ENCODE measurements around the gene COL21A1.

The COL21A1 gene

DNA sequence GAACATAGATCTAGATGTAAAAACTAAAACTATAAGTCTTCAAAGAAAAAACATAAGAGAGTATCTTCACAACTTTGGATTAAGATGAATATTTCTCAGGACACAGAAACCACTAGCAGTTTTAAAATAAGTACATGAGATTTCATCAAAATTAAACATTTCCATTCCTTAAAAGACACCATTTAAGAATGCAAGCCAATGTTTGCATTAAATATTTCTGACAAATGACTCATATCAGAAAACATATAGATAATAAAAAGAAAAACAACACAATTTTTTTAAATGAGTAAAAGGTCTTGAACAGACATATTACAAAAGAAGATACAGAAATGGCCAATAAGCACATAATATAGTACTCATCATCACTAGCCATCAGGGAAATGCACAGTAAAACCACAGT, 59.7 kb downstream of the COL21A1 start:
- no peak for DNase-seq (ENCODE audit: low read depth)

DNA sequence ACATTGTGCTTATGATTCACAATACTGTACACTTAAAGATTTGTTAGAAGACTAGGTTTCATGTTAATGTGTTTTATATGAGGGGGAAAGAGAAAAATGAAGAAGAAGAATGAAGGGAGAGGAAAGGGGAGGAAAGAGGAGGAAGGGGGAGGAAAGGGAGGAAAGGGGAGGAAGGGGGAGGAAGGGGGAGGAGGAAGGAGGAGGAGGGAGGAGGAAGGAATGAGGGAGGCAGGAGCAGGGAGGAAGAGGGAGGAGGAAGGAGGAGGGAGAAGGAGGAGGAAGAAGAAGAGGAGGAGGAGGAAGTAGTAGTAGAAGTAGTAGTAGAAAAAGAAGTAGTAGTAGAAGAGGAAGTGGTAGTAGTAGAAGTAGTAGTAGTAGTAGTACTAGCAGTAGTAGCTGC, 70.6 kb downstream of the COL21A1 start:
- DNase-seq (ENCODE audit: low read depth), result no peak

DNA sequence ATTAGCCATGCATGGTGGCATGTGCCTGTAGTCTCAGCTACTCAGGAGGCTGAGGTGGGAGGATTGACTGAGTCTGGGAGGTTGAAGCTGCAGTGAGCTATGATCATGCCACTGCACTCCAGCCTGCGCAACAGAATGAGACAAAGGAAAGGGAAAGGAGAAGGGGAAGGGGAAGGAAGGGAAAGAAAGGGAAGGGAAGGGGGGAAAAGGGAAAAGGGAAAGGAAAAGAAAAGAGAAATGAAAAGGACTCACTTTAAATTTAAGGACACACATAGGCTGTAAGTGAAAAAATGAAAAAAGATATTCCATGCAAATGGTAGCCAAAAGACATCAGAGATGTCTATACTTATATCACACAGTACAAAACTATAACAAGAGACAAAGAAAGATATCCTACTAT, 74.2 kb downstream of the COL21A1 start:
- DNase-seq (ENCODE audit: low read depth), result no peak

DNA sequence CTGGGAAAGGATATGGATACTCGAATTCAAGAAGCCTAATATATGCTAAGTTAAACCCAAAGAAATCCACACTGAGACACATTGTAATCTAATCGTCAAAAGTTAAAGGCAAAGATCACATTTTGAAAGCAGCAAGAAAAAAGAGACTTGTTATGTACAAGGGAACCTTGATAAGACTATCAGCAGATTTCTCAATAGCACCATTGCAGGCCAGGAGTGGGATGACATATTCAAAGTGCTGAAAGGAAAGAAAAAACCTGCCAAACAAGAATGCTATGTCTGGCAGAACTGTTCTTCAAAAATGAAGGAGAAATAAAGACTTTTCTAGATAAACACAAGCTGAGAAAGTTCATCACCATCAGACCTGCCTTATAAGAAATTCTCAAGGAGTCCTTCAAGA, 75.2 kb downstream of the COL21A1 start:
- DNase-seq (ENCODE audit: low read depth), result no peak

DNA sequence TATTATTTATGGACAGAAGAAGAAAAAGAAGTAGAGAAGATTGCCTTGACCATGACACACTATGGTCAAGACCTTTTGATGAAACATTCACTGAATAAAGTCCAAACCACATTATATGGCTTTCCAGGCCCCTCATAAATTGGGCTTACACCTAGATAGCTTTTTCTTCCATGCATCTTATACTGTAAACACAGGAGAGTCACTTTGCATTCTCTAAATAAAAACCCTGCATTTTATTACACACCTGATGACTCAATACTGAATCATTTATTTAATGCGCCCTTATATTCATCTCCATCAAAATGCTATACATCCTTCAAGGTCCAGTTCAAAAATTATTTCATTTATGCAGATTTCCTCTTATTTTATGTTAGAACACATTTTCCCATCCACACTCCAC, 78.0 kb downstream of the COL21A1 start:
- DNase-seq (ENCODE audit: low read depth), result no peak

DNA sequence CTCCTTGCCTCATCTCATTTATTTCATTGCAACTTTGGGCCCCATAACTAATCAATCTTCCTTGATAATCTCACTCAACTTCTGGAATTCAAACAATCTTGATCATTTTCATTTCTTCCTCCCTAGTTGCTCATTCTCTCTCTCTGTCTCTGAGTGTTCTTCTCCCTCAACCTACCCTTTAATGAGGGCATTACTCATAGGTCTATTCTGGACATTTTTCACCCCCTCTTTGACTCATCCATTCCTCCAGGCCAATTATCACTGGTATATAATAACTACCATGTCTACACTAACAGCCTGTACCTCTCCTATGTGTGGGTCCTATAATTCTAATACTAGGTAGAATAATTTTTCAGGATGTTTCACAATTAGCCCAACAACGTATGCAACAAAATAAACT, 78.8 kb downstream of the COL21A1 start:
- DNase-seq (ENCODE audit: low read depth), result no peak

DNA sequence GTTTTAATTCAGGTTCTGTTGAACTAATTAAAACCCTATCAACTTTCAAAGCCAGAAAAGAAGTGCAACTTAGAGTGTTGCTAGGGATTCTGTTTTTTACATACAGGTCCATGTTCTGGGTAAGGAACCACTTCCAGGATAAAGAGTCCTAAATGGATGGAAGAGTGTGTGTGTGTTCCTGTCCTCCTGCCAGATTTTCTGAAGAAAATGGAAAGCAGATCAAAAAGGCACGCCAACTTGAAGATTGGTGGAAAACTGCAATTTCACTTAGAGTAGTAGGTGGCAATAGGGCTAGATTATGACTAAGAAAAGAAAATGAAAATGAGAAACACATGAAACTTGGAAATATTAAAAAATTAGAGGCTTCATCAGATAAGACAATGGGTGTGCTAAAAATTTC, 85.3 kb downstream of the COL21A1 start:
- no peak for DNase-seq (ENCODE audit: low read depth)

DNA sequence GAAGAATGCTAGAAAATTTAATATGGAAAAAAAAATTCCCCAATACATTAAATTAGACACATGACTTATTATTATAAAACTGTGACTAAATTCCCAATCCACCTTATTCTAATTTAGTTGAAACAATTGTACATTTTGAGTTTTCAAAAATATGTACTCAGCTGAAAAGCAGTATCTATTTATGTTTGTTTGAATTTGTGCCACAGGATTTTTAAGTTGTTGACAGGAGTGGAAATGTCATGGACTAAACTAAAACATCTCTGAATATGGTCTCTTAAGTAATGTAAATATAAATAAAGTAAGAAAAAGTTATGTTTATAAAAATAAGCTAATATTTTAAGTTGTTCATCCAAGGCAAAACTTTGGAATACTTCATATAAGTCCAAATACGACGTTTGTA, 86.9 kb downstream of the COL21A1 start:
- no peak for DNase-seq (ENCODE audit: low read depth)

DNA sequence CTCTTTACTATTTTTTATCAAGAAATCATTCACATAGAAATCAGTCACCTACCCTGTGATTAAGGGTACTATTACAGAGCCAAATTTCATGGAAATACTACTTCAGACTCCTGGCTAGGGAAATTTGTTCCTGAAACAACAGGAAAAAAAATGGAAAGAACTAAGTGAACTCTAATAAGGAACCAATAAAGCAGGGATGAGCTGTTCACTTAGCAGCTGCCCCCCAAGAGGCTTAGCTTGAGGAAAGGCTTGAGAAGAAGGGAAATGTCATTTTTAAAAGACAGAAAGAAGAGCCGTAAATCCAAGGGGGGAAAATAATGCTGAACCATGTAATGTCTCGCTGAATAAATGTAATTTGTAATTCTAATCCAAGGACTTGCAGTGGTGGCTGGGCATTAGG, 88.8 kb downstream of the COL21A1 start:
- no peak for DNase-seq (ENCODE audit: low read depth)

DNA sequence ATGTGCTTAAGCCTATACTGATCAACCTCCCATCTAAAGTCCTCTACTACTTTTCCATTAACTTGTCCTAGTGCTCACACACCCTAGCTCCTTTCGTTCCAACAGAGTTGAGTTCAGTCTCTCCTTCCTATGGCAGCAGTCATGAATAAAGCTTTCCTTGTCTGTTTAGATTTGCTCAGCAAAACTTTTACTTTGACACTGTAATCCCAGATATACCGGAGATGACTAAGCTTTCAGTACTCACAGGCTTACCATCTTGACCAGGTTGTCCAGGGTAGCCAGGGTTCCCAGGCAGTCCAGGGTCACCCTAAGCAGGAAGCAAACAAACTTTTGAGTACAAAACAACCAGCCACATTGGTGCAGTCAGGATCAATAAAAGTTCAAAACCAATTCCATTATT, 90.7 kb downstream of the COL21A1 start:
- no peak for DNase-seq (ENCODE audit: low read depth)

DNA sequence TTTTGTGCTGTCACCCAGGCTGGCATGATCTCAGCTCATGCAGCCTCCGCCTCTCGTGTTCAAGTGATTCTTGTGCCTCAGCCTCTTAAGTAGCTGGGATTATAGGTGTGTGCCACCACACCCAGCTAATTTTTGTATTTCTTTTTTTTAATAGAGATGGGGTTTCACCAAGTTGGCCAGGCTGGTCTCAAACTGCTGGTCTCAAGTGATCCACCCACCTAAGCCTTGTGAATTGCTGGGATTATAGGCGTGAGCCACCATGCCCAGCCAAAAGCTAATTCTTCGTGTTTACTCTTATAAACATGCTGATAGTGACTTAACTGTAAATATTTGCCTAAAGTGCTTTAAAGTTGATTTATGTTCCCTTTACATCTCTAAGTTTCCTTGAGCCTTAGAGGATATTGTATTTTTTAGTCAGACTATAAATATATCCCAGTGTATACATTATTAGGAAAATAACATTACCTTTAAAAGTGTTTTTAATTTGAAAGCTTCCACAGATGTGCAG, 91.7 kb downstream of the COL21A1 start:
- DNase-seq (ENCODE audit: low read depth), result no peak

DNA sequence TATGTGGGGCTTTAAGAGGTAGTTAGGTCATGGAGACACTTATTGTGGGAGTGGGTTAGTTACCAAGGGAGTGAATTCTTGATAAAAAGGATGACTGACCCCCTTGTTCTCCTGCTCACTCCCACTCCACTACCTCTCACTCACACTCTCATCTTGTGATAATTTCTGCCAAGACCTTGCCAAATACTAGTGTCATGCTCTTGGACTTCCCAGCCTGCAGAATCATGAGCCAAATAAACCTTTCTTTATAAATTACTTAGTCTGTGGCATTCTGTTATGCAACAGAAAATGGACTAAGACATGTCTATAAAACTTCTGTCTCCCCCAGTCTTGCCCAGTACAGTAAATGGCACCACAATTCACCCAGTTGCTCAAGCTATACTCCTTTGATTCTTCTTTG, 93.3 kb downstream of the COL21A1 start:
- no peak for DNase-seq (ENCODE audit: low read depth)

DNA sequence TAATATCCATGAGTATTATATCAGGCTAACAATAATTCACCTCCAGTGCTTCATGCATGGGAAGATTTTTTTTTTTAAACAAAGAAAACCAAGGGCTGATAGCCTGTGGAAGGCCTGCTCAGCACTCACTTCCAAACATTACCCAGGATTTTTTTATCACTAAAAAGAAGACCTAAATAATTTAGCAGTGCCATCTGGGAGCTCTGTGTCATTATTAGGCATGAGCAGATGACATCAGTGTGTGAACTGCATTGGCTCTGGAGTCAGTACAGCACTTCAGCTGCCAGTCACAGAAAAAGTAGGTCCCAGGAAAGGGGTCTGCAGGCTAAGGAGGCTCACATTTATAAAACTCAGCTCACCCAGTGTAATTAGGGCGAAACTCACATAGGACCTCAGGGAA, 94.8 kb downstream of the COL21A1 start:
- no peak for DNase-seq (ENCODE audit: low read depth)

DNA sequence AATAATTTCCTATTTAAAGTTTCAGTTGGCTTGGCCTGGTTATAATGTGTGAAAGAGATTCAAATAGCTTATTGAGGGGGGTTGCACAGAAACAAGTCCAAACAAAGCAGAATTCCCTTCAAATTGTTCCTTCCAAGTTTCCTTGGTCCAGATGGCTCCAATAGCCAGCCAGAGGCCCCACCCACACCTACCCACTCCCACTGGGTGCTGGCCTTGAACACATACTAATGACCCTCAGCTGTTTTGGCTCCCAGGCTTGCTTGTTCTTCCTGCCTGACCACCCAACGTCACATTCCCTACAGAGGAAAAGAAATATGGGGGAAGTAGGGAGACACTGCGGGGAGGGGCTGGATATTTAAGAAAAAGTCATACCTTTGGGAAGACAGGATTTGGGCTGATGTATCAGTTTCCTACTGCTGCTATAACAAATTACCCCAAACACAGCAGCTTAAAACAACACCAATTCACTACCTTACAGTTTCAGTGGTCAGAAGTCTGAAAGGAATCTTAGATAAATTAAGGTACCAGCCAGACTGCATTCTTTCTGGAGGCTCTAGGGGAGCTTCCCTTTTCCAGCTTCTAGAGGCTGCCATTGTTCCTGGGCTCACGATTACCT, 95.7 kb downstream of the COL21A1 start:
- no peak for DNase-seq (ENCODE audit: low read depth)

DNA sequence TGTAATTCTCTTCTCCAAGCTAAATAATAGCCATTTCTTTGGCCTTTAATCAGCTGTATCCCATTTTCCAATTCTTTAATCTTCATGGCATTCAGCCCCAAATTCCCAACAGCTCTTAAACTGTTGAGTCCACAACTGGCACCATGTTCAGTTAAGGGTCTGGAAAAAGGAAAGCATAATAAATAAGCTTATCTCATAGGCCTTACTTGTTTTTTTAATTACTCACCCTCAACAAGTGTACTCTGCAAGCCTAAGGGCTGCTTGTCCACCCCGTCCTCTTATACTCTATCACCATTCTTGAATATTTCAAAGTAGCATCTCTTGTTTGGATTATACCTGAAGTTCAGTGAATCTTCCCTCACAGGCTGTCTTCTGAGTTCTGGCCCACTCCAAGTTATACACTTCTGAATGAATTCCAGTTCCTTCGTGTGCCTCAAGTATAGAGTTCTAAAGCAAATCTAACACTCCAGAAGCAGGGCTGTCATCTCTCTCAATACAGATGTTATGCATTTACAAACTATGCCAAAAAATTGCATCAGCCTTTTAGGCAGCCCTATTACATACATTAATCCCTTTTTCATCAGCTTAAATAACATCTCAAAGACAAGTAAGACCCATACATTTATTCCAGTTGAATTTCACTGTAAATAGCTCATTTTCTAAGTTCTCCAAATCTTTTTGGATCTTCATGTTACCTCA, 98.7 kb downstream of the COL21A1 start:
- no peak for DNase-seq (ENCODE audit: low read depth)

DNA sequence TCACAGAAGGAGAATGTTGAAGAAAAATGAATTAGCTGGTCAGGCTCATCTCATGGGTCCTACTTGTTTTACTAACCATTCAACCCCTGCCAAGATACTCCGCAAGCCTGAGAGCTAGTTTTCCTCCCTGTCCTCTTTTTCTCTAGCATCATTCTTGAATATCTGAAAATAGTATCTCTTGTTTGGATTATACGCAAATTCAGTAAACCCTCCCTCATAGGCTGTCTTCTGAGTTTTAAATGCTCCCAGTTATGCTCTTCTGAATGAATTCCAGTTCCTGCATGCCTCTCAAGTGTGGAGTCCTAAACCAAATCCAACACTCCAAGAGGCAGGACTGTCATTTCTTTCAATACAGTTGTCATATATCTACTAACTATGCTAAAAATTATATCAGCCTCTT, 99.6 kb downstream of the COL21A1 start:
- DNase-seq (ENCODE audit: low read depth), result no peak

DNA sequence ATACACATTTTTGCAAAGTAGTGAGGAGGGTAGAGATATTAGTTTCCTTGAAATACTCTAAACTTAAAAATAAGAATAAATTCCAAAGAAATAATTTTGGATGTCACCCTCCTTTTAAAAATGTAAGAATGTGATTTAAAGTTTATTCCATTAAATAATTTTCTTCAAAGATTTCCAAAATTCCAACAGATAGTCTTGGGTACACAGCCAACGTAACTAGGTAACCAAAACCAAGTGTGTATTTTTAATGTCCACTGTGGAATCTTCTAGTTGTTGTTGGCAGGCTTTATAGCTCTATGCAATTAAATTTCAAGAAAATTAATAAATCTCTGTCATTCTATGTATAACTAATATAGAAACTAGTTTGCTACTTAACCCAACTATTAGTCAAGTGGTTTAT, 101.3 kb downstream of the COL21A1 start:
- DNase-seq (ENCODE audit: low read depth), result no peak

DNA sequence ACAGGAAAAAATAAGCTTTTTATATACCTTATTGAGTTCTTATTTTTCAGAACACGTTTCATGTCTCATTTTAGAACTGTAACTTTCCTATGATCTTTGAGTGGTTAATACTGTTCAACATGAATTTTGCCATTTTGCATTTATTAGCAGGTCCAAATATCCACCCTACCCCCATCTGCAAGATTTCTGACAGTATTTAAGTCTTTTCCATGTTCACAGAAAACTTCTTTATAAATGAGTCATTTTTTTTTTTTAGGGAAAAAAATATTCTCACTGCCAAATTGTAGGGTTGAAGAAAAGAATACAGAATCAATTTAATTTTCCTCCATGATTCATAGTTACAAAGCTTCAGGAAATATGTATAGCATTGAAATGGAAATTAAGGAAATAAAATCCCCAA, 101.8 kb downstream of the COL21A1 start:
- no peak for DNase-seq (ENCODE audit: low read depth)

DNA sequence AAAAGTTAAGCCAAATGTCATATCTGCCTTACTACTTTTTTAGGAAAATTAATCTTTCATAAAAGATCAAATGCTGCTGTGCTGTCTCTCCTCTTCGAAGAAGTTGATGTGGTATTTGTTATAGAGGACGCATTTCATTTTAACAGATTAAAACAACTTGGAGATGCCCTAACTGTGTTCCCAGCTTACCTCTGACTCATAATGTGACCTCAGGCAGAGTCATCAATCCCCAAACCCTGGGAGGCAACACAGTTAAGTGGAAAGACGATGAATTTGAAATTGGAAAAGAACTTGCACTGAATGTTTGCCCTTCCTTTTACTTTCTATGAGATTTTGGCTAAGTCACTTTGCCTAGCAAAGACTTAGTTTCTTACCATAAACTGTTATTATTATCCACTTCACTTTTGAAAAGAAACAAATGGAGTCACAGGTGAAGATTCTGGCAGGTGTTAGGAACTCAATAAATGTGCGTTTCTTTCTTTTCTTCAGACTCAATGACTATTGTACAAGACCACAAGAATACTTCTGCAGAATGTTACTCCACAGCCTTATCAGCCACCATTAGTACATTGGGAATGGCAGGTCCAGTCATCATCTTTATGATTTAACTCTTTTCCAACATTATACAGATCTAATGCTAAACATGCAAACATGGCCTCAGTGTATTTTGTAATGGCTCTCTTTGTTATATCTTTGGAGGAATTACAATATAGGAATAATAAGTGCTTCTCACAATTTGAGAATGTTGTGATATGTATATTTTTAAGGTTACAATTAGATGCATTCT, 102.6 kb downstream of the COL21A1 start:
- DNase-seq (ENCODE audit: low read depth), result no peak

DNA sequence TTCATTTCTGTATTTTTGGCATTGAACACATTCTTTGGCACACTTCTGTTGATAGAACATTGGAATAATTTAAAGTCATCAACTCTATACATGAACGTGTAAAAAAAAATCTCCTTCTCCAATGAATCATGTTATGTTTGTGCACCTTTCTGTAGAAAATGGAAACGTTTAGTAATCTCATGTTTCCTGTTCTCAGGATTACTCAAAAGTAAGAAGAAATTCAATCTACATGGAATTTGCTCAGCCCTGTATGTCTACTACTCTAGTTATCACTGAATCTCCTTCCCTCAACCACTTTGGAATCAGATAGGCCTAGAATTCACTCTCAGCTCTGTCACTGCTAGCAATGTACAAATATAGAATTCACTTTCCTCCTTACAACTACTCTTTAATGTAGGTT, 103.6 kb downstream of the COL21A1 start:
- DNase-seq (ENCODE audit: low read depth), result no peak

DNA sequence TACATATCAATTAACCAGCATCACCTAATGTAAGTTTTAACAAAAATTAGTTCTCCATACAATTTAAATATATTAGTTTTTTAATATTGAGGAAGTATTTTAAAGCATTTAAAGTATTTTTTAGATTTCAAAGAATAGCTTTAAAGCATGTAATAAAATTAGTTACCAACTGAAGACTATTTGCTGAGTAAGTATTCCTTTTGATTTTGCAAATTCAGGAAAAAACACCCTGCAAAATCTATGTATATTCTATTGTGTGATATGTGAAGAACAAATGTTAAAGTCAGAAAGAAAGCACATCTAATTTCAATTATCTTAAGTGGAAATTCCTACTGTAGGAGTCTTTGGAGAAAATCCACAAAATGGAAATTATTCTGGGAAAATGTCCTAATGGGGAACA, 107.3 kb downstream of the COL21A1 start:
- no peak for DNase-seq (ENCODE audit: low read depth)

DNA sequence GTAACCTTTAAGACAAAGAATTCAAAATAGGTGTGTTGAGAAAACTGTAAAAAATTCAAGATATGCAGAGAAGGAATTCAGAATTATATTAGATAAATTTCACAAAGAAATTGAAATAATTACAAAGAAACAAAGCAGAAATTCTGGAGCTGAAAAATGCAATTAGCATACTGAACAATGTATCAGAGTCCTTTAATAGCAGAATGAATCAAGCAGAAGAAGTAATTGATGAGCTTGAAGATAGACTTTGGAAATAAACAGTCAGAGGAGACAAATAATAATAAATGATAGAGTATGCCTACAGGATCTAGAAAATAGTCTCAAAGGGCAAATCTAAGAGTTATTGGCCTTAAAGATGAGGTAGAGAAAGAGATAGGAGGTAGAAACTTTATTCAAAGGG, 131.7 kb downstream of the COL21A1 start:
- DNase-seq (ENCODE audit: low read depth), result no peak

DNA sequence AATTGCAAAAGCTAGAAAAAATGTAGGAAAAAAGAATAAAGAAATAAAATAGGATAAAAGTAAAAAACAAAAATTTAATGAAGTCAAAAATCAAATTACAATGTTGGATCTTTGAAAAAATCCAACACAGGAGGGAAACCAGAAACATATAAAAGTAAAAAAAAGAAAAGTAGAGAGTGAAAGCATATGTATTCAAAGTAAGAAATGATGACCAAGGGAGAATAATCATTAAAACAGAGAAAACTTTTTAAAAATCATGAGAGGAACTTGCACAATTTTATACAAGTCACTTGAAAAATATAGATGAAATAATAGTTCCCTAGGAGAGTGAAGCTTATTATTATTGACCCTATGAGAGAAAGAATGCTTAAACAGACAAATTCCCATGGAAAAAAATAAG, 138.2 kb downstream of the COL21A1 start:
- DNase-seq (ENCODE audit: low read depth), result no peak
